ENCODE measurements around the gene SAPCD1. TPM values are rescaled to one million over a fixed set of nuclear protein-coding genes. Genes with fewer than 3 reads are reported as not detected.
"Not testable (repeated sequence)": the region's sequence is repeated elsewhere in the genome, so short reads cannot be mapped to it uniquely, and the experiment has no call there.

The SAPCD1 gene
- total RNA-seq, 1 donor from 2014 or later, result 1.3 TPM

DNA sequence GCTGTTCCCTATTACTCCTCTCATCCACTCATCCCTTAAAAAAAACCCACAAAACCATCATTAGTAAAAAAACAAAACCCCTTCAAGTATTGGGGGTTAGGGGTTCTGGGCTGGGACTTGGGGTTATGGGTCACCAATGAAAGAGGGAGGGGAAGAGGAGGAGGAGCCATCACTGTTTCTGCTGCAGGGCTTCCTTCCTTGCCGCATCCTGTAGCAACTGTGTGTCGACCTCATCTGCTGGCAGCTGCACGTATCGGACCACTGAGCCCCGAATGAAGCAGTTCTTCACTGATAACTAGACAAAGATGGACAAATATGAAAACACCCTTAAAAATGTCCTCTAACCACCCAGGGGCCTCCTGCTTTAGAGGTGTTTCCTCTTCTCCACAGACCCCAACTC, 35.1 kb downstream of the SAPCD1 start:
- Histone ChIP-seq H3K4me3 (ENCODE audit: low read depth, low read length) (no peak overlapping the region), H3K27me3 (ENCODE audit: control insufficient read depth, insufficient read depth, low read length) (no peaks in the 10 kb centered on the region), H3K36me3 (ENCODE audit: control insufficient read depth, insufficient read depth, low read length) (peaks cover 2% of the 10 kb centered on the region)
- TF ChIP-seq, protein P1, sequence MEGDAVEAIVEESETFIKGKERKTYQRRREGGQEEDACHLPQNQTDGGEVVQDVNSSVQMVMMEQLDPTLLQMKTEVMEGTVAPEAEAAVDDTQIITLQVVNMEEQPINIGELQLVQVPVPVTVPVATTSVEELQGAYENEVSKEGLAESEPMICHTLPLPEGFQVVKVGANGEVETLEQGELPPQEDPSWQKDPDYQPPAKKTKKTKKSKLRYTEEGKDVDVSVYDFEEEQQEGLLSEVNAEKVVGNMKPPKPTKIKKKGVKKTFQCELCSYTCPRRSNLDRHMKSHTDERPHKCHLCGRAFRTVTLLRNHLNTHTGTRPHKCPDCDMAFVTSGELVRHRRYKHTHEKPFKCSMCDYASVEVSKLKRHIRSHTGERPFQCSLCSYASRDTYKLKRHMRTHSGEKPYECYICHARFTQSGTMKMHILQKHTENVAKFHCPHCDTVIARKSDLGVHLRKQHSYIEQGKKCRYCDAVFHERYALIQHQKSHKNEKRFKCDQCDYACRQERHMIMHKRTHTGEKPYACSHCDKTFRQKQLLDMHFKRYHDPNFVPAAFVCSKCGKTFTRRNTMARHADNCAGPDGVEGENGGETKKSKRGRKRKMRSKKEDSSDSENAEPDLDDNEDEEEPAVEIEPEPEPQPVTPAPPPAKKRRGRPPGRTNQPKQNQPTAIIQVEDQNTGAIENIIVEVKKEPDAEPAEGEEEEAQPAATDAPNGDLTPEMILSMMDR (IDR thresholded peaks at IDR 0.05; ENCODE audit: insufficient read depth, low read length, severe bottlenecking), result no peak
- FAIRE-seq (no peak), DNase-seq (ENCODE audit: low read depth) (no peak)

DNA sequence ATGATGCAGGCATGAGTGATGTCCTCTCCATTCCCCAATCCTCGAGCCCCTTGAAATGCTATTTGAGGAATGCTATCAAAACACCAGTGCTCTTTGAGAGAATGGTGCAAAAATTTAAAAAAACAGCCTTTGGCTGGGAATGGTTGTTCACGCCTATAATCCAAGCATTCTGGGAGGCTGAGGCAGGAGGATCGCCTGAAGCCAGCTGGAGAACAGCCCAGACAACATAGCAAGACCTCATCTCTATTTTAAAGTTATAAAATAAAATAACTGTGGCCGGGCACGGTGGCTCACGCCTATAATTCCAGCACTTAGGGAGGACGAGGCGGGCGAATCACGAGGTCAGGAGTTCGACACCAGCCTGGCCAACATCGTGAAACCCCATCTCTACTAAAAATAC, 37.3 kb downstream of the SAPCD1 start:
- no peaks in the 10 kb centered on the region for H3K36me3 ChIP-seq (ENCODE audit: control insufficient read depth, insufficient read depth, low read length)
- FAIRE-seq (no peak), DNase-seq (ENCODE audit: low read depth) (no peak)
- no peaks in the 10 kb centered on the region for H3K27me3 ChIP-seq (ENCODE audit: control insufficient read depth, insufficient read depth, low read length)
- no peak overlapping the region for H3K4me3 ChIP-seq (ENCODE audit: low read depth, low read length)
- TF ChIP-seq, protein P1 (IDR thresholded peaks at IDR 0.05; ENCODE audit: insufficient read depth, low read length, severe bottlenecking), result no peak

DNA sequence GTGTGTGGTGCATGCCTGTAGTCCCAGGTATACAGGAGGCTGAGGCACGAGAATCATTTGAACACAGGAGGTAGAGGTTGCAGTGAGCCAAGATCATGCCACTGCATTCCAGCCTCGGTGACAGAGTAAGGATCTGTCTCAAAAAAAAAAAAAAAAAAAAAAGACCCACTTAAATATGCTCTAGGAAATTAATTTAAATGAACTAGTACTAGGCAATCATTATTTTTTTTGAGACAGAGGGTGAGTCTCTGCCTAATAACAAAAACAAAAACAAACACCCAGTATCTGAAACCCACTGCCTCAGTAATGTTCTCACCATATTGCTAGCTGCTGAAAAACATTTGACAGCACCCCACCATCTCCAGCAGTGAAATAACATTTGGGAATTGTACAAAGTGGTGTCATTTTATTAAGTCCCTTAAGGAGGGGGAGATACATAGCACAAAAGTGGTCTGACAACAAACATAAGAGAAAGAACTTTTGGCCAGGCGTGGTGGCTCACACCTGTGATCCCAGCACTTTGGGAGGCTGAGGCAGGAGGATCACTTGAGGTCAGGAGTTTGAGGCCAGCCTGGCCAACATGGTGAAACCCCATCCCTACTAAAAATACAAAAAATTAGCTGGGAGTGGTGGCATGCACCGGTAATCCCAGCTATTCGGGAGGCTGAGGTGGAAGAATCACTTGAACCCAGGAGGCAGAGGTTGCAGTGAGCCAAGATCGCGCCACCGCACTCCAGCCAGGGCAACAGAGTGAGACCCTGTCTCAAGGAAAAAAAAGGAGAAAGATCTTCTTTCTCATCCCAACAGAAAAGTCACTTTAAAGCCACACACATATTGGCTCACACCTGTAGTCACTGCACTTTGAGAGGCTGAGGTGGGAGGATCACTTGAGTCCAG, 38.8 kb downstream of the SAPCD1 start:
- not testable (repeated sequence) for H3K4me3 ChIP-seq (ENCODE audit: low read depth, low read length); H3K36me3 ChIP-seq (ENCODE audit: control insufficient read depth, insufficient read depth, low read length); FAIRE-seq; DNase-seq (ENCODE audit: low read depth); H3K27me3 ChIP-seq (ENCODE audit: control insufficient read depth, insufficient read depth, low read length)

DNA sequence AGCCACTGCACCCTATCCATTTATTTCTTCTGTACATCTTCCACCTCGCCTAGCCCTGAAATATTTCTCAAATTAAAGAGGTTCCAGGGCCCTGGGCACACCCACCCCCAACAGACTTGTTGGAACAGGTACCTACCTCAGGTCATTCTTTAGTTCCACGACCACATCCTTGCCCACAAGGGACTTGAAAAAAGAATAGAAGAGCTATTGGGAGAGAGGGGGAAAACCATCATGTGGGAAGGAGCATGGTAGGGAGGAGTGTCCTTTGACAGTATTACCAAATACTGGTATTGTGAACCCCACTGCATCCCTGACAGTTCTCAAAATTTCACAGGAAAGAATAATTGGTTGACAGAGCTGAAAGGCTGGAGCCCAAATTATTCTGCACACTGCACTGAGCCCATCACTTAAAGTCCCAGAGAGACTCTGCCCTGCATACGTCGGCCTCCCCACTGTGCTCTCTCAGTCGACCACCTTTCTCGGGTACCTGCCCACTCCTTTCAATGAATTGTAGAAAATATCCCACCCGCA, 43.5 kb downstream of the SAPCD1 start:
- no peaks in the 10 kb centered on the region for H3K27me3 ChIP-seq (ENCODE audit: control insufficient read depth, insufficient read depth, low read length)
- TF ChIP-seq, protein P1 (IDR thresholded peaks at IDR 0.05; ENCODE audit: insufficient read depth, low read length, severe bottlenecking), result no peak
- peak overlapping the region; percentile 60 for H3K4me3 ChIP-seq (ENCODE audit: low read depth, low read length)
- DNase-seq (ENCODE audit: low read depth), result peak; percentile 51
- no peaks in the 10 kb centered on the region for H3K36me3 ChIP-seq (ENCODE audit: control insufficient read depth, insufficient read depth, low read length)
- FAIRE-seq, result no peak

DNA sequence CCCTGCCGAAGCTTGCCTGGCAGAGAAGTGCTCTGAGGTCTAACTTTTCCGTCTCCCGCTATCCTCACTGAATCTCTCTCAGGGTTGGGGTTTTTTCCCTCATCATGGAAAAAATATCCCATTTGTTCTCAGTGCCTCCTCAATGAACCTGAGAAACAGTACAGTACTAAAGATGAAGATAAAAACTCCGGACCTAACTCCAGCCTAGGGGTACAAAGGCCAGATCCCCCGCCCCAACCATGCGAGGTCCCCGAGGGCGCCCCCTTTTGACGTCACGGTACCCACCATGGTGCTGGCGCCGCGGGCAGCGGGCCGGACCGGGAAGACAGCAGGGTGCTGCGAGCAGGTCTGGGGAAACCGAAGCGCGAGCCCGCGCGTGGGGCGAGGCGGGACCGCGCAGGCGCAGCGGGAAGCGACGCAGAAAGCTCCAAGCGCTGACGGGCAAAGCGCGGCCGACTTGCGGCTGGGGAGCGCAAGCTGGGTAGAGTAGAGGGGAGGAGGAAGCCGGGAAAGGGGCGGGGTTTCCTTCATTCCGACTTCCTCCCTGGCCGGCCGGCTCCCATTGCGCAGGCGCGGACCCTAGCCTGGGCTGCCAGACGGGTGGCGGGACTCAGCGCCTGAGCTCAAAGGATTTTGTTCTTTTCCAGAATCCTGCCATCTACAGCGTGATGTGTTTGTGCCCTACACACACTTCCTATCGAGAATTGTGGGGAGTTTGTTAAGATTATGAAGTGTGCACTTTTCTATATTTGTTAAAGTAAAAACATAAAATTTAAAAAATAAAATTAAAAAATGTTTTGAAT, 44.2 kb downstream of the SAPCD1 start, which contains the start of gene LSM2:
TSS of gene LSM2 (minus strand) at position 497 of the 803 bp plus-strand sequence. CDS start at position 288, 209 bp downstream.
- DNase-seq (ENCODE audit: low read depth) (peak; percentile 88), FAIRE-seq (no peak)
- Histone ChIP-seq H3K4me3 (ENCODE audit: low read depth, low read length) (peak within 1 kb of the TSS; percentile 60), H3K27me3 (ENCODE audit: control insufficient read depth, insufficient read depth, low read length) (no peaks in the 10 kb centered on the region), H3K36me3 (ENCODE audit: control insufficient read depth, insufficient read depth, low read length) (no peaks in the 10 kb centered on the region)
- TF ChIP-seq, protein P1 (IDR thresholded peaks at IDR 0.05; ENCODE audit: insufficient read depth, low read length, severe bottlenecking), result peak; percentile 25

DNA sequence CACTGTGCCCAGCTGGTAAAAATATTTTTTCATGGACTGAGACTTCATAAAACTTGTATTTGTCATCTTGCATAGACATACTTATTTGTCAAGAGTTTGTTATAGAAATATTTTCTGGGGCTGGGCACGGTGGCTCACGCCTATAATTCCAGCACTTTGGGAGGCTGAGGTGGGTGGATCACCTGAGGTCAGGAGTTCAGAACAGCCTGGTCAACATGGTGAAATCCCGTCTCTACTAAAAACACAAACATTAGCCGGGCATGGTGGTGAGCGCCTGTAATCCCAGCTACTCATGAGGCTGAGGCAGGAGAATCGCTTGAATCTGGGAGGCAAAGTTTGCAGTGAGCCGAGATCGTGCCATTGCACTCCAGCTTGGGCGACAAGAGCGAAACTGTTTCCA, 46.1 kb downstream of the SAPCD1 start:
- not testable (repeated sequence) for H3K4me3 ChIP-seq (ENCODE audit: low read depth, low read length); H3K36me3 ChIP-seq (ENCODE audit: control insufficient read depth, insufficient read depth, low read length); H3K27me3 ChIP-seq (ENCODE audit: control insufficient read depth, insufficient read depth, low read length); FAIRE-seq; DNase-seq (ENCODE audit: low read depth)
